DMS79 (cell line): ENCODE results near the gene PCK1.

ENCODE experiments used
- DNase-seq: peaks from one replicate; lab custom pipeline; 2025; lab: John Stamatoyannopoulos, UW

PCK1 gene

GRCh38 chr20:57605878-57606277 lies 45.0 kb downstream of the PCK1 start:
- no peak for DNase-seq

- no peak for DNase-seq
Measured at GRCh38 chr20:57608516-57608915, 47.6 kb downstream of the PCK1 start.

- DNase-seq, result no peak
Measured at GRCh38 chr20:57609086-57609841, 48.4 kb downstream of the PCK1 start.

GRCh38 chr20:57609842-57610167 lies 48.9 kb downstream of the PCK1 start:
- DNase-seq, result no peak

- no peak for DNase-seq
Measured at GRCh38 chr20:57610261-57610952, 49.5 kb downstream of the PCK1 start.

GRCh38 chr20:57611586-57612311 lies 50.8 kb downstream of the PCK1 start:
- DNase-seq, result no peak

- DNase-seq, result no peak
Measured at GRCh38 chr20:57612436-57612835, 51.5 kb downstream of the PCK1 start.

GRCh38 chr20:57612916-57613315 lies 52.0 kb downstream of the PCK1 start:
- DNase-seq, result no peak

- DNase-seq, result no peak
Measured at GRCh38 chr20:57613481-57613921, 52.6 kb downstream of the PCK1 start.

- DNase-seq, result no peak
Measured at GRCh38 chr20:57614490-57615444, 53.9 kb downstream of the PCK1 start.

GRCh38 chr20:57615445-57615811 lies 54.5 kb downstream of the PCK1 start:
- no peak for DNase-seq

- DNase-seq, result no peak
Measured at GRCh38 chr20:57616143-57616951, 55.4 kb downstream of the PCK1 start.

GRCh38 chr20:57617079-57617795 lies 56.3 kb downstream of the PCK1 start:
- DNase-seq, result no peak
